ENCODE results near the gene PIBF1.
A peak's percentile ranks its signal among the peaks of the same experiment; 100 is the strongest.

Gene PIBF1

GRCh38 chr13:72851678-72852014, 69.7 kb downstream of the PIBF1 start:
- H3K4me3 ChIP-seq (ENCODE audit: low read depth in 1 of 2, low read length in 2 of 2) = no peak overlapping the region
- H3K9me3 ChIP-seq (ENCODE audit: insufficient read depth, low read length, severe bottlenecking) = no peaks in the 10 kb centered on the region
- no peak overlapping the region for H2AFZ ChIP-seq (ENCODE audit: low read depth, low read length)
- TF ChIP-seq CTCF (IDR thresholded peaks at IDR 0.05; ENCODE audit: borderline replicate concordance, extremely low read depth, low read length, poor library complexity, severe bottlenecking) (no peak), EZH2 (IDR thresholded peaks at IDR 0.05; ENCODE audit: borderline replicate concordance, low read depth, low read length, severe bottlenecking) (no peak)
- no peak overlapping the region for H3K4me2 ChIP-seq (ENCODE audit: insufficient read depth, low read length)
- H3K79me2 ChIP-seq (ENCODE audit: insufficient read depth, low read length) = no peaks in the 10 kb centered on the region
- H3K27me3 ChIP-seq (ENCODE audit: insufficient read depth, low read length, poor library complexity) = no peaks in the 10 kb centered on the region
- H3K27ac ChIP-seq (ENCODE audit: low read length) = no peak overlapping the region
- no peaks in the 10 kb centered on the region for H3K4me1 ChIP-seq (ENCODE audit: insufficient read depth, low read length)
- peak; percentile 15 for DNase-seq
- H4K20me1 ChIP-seq (ENCODE audit: insufficient read depth, low read length) = no peaks in the 10 kb centered on the region; the same call in 1 of the 2 replicates
- ATAC-seq (ENCODE audit: insufficient read depth, low read depth) = peak; percentile 71
- peaks cover 56% of the 10 kb centered on the region for H3K36me3 ChIP-seq (ENCODE audit: insufficient read depth, low read length)
- H3K9ac ChIP-seq (ENCODE audit: low read depth, low read length) = no peak overlapping the region

- H3K4me1 ChIP-seq (ENCODE audit: insufficient read depth, low read length) = no peaks in the 10 kb centered on the region
- H3K4me2 ChIP-seq (ENCODE audit: insufficient read depth, low read length) = no peak overlapping the region
- no peak overlapping the region for H3K27ac ChIP-seq (ENCODE audit: low read length)
- no peaks in the 10 kb centered on the region; the same call in 1 of the 2 replicates for H4K20me1 ChIP-seq (ENCODE audit: insufficient read depth, low read length)
- H3K4me3 ChIP-seq (ENCODE audit: low read depth in 1 of 2, low read length in 2 of 2) = no peak overlapping the region
- no peak overlapping the region for H3K9ac ChIP-seq (ENCODE audit: low read depth, low read length)
- ATAC-seq (ENCODE audit: insufficient read depth, low read depth) = no peak
- H3K79me2 ChIP-seq (ENCODE audit: insufficient read depth, low read length) = no peaks in the 10 kb centered on the region
- peaks cover 55% of the 10 kb centered on the region for H3K36me3 ChIP-seq (ENCODE audit: insufficient read depth, low read length)
- no peaks in the 10 kb centered on the region for H3K27me3 ChIP-seq (ENCODE audit: insufficient read depth, low read length, poor library complexity)
- no peaks in the 10 kb centered on the region for H3K9me3 ChIP-seq (ENCODE audit: insufficient read depth, low read length, severe bottlenecking)
- no peak for DNase-seq
- TF ChIP-seq CTCF (IDR thresholded peaks at IDR 0.05; ENCODE audit: borderline replicate concordance, extremely low read depth, low read length, poor library complexity, severe bottlenecking) = no peak
- no peak for TF ChIP-seq EZH2 (IDR thresholded peaks at IDR 0.05; ENCODE audit: borderline replicate concordance, low read depth, low read length, severe bottlenecking)
- no peak overlapping the region for H2AFZ ChIP-seq (ENCODE audit: low read depth, low read length)
Observed at GRCh38 chr13:72852207-72852606, 70.3 kb downstream of the PIBF1 start.

- DNase-seq (no peak), ATAC-seq (ENCODE audit: insufficient read depth, low read depth) (no peak)
- Histone ChIP-seq H3K27me3 (ENCODE audit: insufficient read depth, low read length, poor library complexity) (no peaks in the 10 kb centered on the region), H3K9ac (ENCODE audit: low read depth, low read length) (no peak overlapping the region), H3K27ac (ENCODE audit: low read length) (no peak overlapping the region), H3K79me2 (ENCODE audit: insufficient read depth, low read length) (no peaks in the 10 kb centered on the region), H3K4me1 (ENCODE audit: insufficient read depth, low read length) (no peaks in the 10 kb centered on the region), H3K4me2 (ENCODE audit: insufficient read depth, low read length) (no peak overlapping the region), H2AFZ (ENCODE audit: low read depth, low read length) (no peak overlapping the region), H3K9me3 (ENCODE audit: insufficient read depth, low read length, severe bottlenecking) (no peaks in the 10 kb centered on the region), H3K4me3 (ENCODE audit: low read depth in 1 of 2, low read length in 2 of 2) (no peak overlapping the region), H4K20me1 (ENCODE audit: insufficient read depth, low read length) (no peaks in the 10 kb centered on the region; the same call in 1 of the 2 replicates), H3K36me3 (ENCODE audit: insufficient read depth, low read length) (peaks cover 48% of the 10 kb centered on the region)
- no peak for TF ChIP-seq CTCF (IDR thresholded peaks at IDR 0.05; ENCODE audit: borderline replicate concordance, extremely low read depth, low read length, poor library complexity, severe bottlenecking)
- no peak for TF ChIP-seq EZH2 (IDR thresholded peaks at IDR 0.05; ENCODE audit: borderline replicate concordance, low read depth, low read length, severe bottlenecking)
Observed at GRCh38 chr13:72853000-72853399, 71.1 kb downstream of the PIBF1 start.

Measured in DND-41 (cell line).